ENCODE results near the gene BUB3. TPM values are rescaled to one million over a fixed set of nuclear protein-coding genes. Genes with fewer than 3 reads are reported as not detected.

Gene BUB3
- total RNA-seq, 4 donors from 2014 or later: 66.6 to 94.9 (median 84.3) TPM

- no peak for TF ChIP-seq CTCF (IDR thresholded peaks at IDR 0.05)
- DNase-seq (ENCODE audit: low spot score) (no peak), ATAC-seq (ENCODE audit: low FRiP score) (no peak)
These were observed 17.2 kb upstream of the BUB3 start for GRCh38 chr10:123136806-123137642.

DNA sequence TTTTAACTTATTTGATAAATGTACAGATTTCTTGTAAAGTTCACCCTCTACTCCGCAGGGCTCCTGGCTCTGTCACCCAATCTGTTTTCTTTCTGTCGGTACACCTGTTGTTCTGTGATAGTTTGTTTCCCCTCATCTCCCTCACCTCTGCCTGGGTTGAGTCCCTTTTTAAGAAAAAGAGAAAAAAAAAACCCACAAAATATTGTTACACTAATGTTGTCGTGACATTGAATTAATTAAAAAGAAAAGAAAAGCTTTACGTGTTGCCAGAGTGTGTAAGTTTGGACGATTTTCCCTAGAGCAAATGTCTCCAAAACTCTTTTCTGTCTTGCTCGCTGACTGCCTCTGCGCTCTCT lies 15.1 kb upstream of the BUB3 start:
- ATAC-seq (ENCODE audit: low FRiP score) (no peak), DNase-seq (ENCODE audit: low spot score) (no peak)
- TF ChIP-seq CTCF (IDR thresholded peaks at IDR 0.05): no peak

DNA sequence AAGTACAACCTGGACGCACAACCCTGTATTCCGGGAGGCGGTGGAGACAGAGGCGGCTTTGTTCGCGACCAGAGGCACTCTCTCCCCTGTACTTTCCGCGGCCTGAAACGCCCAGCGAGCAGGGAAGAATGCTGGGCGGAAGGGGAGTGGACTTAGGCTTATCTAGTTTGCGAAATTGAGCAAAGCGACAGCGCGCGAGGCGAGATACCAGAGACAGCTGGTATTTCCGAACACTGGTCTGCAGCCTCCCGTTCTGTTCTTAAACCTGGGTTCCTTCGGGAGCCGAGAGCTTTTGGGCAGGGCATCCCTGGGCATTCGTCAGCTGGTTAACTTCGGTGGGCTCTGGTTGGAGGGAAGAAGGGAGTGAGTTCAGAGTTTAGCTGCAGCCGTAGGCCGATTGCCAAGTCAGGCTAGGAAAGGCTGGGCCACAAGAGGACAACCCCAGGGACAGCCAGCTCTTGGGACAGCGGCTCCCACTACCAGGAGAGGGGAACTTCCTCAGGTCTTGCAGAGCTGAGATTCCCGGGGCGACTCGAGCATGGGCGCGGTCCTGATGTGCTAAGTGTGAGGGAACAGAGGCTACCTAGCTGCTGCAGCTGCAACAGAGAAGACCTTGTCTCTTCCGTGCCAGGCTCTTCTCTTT lies 14.6 kb upstream of the BUB3 start:
- DNase-seq (ENCODE audit: low spot score) (no peak), ATAC-seq (ENCODE audit: low FRiP score) (no peak)
- no peak for TF ChIP-seq CTCF (IDR thresholded peaks at IDR 0.05)

GRCh38 chr10:123140164-123140982 lies 13.8 kb upstream of the BUB3 start:
- DNase-seq (ENCODE audit: low spot score): no peak
- ATAC-seq (ENCODE audit: low FRiP score): no peak
- no peak for TF ChIP-seq CTCF (IDR thresholded peaks at IDR 0.05)

GRCh38 chr10:123140983-123141390 lies 13.2 kb upstream of the BUB3 start:
- TF ChIP-seq CTCF (IDR thresholded peaks at IDR 0.05): no peak
- ATAC-seq (ENCODE audit: low FRiP score): no peak
- DNase-seq (ENCODE audit: low spot score): no peak

DNA sequence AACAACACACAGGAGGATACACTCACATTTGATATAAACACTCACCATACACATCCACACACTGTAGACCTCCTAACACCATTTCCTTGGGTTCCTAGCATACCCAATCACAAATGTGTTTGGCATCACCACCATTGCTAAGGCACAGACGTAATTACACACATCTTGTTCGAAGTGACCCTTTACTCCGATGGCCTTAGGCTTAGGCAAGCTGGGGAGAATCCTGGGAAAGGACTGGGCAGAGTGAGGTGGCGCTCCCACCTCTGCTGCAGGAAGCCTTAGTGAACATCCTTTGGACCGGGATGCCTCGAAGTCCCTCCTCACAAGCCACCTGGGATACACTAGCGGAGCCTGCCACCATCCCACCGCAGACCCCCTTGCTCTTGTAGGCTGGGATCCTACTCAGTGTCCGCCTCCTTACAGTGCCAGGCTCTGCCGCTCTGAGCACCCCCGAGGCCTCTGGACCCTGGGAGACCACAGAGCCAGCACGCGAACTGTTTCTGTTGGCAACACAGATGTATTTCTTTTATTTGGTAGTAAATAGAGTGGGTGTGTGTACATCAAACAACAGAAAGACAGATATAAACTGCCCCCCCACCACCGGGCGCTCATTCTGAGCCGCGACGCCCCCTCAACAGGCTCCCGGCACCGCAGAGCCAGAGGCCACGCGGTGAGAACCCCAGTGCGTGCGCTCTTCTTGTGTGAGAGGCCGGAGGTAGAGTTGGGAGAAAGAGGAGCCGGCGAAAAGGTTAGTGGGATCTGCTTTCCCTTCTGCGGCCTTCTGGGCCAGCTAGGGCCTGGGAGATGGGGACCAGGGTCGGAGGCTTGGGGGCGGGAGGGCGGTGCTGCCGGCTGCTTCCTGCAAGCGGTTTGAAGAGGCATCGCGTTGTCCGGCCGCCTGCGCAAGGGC lies 12.2 kb upstream of the BUB3 start:
- TF ChIP-seq CTCF (IDR thresholded peaks at IDR 0.05): no peak
- DNase-seq (ENCODE audit: low spot score): no peak
- no peak for ATAC-seq (ENCODE audit: low FRiP score)

Measured in omental fat pad (tissue), 4 donors.